Ovary (tissue), 3 donors: Measurements from ENCODE around the gene PROP1.

Experiments used
- CTCF ChIP-seq, 3 donors: fragments of 450-650 bp in 2 of 3; fragments of 200-600 bp in 1 of 3; IDR thresholded peaks; one replicate each; pipeline versions ENCODE4 v1.5.1 to v1.8.0; 2016 to 2022; ENCODE audit warnings: antibody characterized with exemption in 3 of 3, mild to moderate bottlenecking in 1 of 3
- EP300 ChIP-seq: sonication (generic); formaldehyde crosslinking; IDR thresholded peaks from one replicate; pipeline ENCODE4 v1.6.1; 2017; ENCODE audit warnings: antibody characterized with exemption
- POLR2A ChIP-seq: fragments of 450-650 bp; IDR thresholded peaks from one replicate; pipeline ENCODE4 v1.6.1; 2017; ENCODE audit warnings: antibody characterized with exemption, mild to moderate bottlenecking, moderate library complexity
- donor health status: DM: no; HTN: no; CAD: no.

GRCh38 chr5:177994063-177994462 lies 2.0 kb downstream of the PROP1 start:
- TF ChIP-seq EP300 (no peak), CTCF (IDR thresholded peaks at IDR 0.05) (no peak), POLR2A (no peak)
